ENCODE results near the gene GNPDA1. TPM values are rescaled to one million over a fixed set of nuclear protein-coding genes. Genes with fewer than 3 reads are reported as not detected.

The GNPDA1 gene
- total RNA-seq, 2 experiments from 2014 or later = 55.8 to 56.6 TPM

DNA sequence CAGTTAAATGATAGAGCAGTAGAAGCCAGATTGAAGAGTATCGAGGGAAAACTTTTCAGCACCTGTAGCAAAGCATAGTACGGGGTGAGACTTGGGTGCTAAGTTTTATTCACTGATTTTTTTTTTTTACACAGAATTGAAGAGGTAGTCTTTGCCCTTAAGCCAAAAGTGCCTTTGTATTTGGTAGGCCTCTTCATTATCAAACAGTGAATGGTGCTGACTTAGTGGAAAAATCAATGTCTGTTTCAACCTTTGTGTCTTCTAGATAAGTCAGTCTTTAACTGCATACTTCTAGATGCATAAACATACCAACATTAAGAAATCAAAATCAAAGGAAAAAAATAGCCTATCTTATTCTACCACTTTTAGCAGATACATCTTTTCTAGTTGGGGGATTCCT is 30.2 kb downstream of the GNPDA1 start:
- H3K27ac Mint-ChIP-seq = no peak overlapping the region
- intact Hi-C loops (cut with micrococcal nuclease) = no loop called here
- peaks cover 42% of the 10 kb centered on the region for H3K36me3 Mint-ChIP-seq
- H3K4me3 Mint-ChIP-seq = no peak overlapping the region
- CTCF ChIA-PET = no interaction called here
- H3K4me1 Mint-ChIP-seq (ENCODE audit: low read depth) = no peaks in the 10 kb centered on the region
- DNase-seq = no peak
- no peaks in the 10 kb centered on the region for H3K9me3 Mint-ChIP-seq
- POLR2A ChIA-PET = no interaction called here
- H3K27me3 Mint-ChIP-seq = no peaks in the 10 kb centered on the region

DNA sequence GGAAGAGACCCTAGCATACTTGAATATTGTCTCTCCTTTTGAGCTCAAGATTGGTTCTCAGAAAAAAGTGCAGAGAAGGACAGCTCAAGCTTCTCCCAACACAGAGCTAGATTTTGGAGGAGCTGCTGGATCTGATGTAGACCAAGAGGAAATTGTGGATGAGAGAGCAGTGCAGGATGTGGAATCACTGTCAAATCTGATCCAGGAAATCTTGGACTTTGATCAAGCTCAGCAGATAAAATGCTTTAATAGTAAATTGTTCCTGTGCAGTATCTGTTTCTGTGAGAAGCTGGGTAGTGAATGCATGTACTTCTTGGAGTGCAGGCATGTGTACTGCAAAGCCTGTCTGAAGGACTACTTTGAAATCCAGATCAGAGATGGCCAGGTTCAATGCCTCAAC is 34.4 kb downstream of the GNPDA1 start:
- Mint-ChIP-seq H3K36me3 (peaks cover 45% of the 10 kb centered on the region), H3K4me3 (no peak overlapping the region), H3K27ac (no peak overlapping the region), H3K27me3 (no peaks in the 10 kb centered on the region), H3K4me1 (ENCODE audit: low read depth) (peaks cover 21% of the 10 kb centered on the region), H3K9me3 (no peaks in the 10 kb centered on the region)
- ChIA-PET POLR2A (interaction anchor here (2.6 kb wide), 1 partner anchor 9 kb away, joined by 13 read pairs; the partner anchor contains the start of gene RNF14), CTCF (interaction anchor here (0.9 to 5.4 kb wide), 7 partner anchors 9 to 735 kb away, joined by 3 to 28 read pairs (median 8); partner anchors contain the start of gene RNF14)
- intact Hi-C loops (cut with micrococcal nuclease) = no loop called here
- no peak for DNase-seq

DNA sequence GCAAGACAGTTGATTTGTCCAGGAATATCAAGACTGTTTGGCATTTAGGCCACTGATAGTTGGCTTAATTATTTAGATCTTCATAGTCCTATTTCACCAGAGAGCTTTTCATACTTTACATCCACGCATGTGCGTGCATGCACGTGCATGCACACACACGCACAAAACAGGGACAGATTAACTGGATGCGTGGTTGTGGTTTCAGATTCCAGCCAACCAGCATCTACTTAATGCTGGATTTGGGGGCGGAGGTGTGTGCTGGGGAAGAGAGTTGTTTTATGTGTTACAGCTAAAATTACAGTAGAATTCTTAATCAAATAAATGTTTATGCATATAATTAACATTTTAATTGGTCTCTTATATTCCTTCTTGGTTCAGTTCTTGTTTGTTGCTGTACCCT is 36.7 kb downstream of the GNPDA1 start:
- Mint-ChIP-seq H3K4me3 (no peak overlapping the region), H3K4me1 (ENCODE audit: low read depth) (peaks cover 22% of the 10 kb centered on the region), H3K27me3 (no peaks in the 10 kb centered on the region), H3K27ac (no peak overlapping the region), H3K9me3 (no peaks in the 10 kb centered on the region), H3K36me3 (peaks cover 46% of the 10 kb centered on the region)
- DNase-seq = no peak
- POLR2A ChIA-PET = interaction anchor here (0.7 kb wide), 1 partner anchor 133 kb away, joined by 3 read pairs; no protein-coding TSS in a partner anchor
- CTCF ChIA-PET = interaction anchor here (0.6 to 5.4 kb wide), 6 partner anchors 15 to 293 kb away, joined by 3 to 28 read pairs (median 4); no protein-coding TSS in a partner anchor
- intact Hi-C loops (cut with micrococcal nuclease) = no loop called here

DNA sequence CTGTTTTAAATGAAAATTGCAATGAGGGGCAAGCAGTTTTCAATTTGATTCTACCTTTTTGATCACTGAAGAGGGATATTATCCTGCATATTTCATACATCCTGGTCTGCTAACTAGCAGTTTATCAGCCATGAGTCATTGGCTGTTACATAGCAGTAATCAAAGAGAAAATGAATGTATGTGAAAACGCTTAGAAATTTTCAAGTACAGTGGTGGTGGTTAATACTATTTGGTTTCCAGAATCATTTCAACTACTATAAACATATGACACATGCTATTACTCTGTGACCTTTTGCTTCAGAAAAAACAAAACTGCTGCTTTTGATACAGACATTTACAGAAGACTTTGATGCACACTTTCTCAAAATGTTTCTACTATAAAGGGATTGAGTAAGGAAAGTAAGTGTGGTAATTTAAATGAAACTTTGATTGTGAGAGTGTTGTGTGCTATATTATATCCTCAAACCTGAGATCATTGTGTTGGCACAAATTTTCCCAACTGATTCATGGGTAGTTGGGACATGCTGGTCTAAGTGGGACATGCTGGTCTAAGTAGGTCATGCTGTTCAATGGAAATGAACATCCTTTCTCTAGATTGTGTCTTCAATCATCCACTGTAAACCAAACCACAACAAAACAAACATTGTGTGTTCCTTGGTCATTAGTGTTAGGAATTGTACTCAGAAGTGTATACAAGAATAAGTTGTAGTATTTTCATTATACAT is 38.8 kb downstream of the GNPDA1 start:
- intact Hi-C loops (cut with micrococcal nuclease) = no loop called here

DNA sequence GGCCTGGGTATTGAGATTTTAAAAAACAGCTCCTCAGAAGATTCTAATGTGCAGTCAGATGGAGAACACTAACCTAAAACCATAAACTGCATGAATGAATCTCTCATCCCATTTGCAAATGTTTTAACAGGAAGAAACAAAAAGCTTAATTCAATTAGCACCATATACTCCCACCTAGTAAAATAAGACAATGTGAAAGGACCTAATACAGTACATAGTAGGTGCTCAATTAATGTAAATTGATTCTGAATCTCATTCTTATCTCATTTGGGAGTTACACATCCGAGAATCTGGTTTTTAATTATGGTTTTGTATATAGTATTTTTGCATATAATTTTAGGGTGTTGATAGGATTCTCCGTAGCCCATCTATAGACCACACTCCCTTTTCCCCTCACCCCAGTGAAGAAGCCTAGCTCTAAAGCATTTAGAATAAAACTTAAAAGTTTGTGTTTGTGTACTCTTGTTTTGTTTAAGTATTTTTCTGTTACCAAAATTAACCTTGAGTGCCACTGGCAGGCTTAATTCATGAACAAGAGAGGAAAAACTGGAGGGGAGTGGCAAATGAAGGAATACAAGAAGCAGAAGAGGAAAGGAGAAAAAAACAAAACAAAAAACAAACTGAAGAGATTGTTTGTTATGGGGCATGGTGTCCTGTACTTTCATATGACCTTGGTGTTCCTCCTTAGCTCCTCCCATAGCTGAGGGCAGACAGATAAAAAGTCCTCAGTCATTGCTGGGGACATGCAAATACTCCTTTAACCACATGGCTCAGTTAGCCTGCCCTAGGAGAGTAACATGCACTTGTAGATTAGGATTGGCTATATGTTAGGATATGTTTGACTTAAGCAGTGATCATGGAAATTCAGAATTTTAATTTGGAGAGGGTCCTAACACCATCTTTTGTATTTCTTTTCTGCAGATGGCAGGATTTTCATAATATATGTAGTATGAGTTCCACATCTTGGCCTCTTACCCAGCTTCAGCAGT is 42.8 kb downstream of the GNPDA1 start:
- H3K4me3 Mint-ChIP-seq = peak overlapping the region; percentile 97
- H3K36me3 Mint-ChIP-seq = peaks cover 24% of the 10 kb centered on the region
- POLR2A ChIA-PET = interaction anchor here (0.8 to 2.7 kb wide), 16 partner anchors 9 to 286 kb away, joined by 3 to 36 read pairs (median 4); partner anchors contain the start of genes DELE1, GNPDA1 and PCDH12
- H3K27ac Mint-ChIP-seq = peak overlapping the region; percentile 96
- intact Hi-C loops (cut with micrococcal nuclease) = loop anchor here (1.0 to 10.0 kb wide), 6 partner anchors 46 to 645 kb away; partner anchors contain the start of genes DELE1 and TAF7
- no peaks in the 10 kb centered on the region for H3K27me3 Mint-ChIP-seq
- DNase-seq = no peak
- H3K9me3 Mint-ChIP-seq = no peaks in the 10 kb centered on the region
- H3K4me1 Mint-ChIP-seq (ENCODE audit: low read depth) = peaks cover 38% of the 10 kb centered on the region
- CTCF ChIA-PET = interaction anchor here (0.7 to 5.5 kb wide), 25 partner anchors 8 to 350 kb away, joined by 3 to 113 read pairs (median 6); partner anchors contain the start of genes DELE1, GNPDA1 and PCDH12

More for the DNA sequence above, 38.8 kb downstream of the GNPDA1 start:
- H3K36me3 Mint-ChIP-seq = peaks cover 36% of the 10 kb centered on the region
- no peaks in the 10 kb centered on the region for H3K9me3 Mint-ChIP-seq
- H3K27ac Mint-ChIP-seq = peak overlapping the region; percentile 72
- CTCF ChIA-PET = no interaction called here
- POLR2A ChIA-PET = no interaction called here
- no peak for DNase-seq
- no peaks in the 10 kb centered on the region for H3K27me3 Mint-ChIP-seq
- H3K4me1 Mint-ChIP-seq (ENCODE audit: low read depth) = peaks cover 35% of the 10 kb centered on the region
- H3K4me3 Mint-ChIP-seq = no peak overlapping the region

DNA sequence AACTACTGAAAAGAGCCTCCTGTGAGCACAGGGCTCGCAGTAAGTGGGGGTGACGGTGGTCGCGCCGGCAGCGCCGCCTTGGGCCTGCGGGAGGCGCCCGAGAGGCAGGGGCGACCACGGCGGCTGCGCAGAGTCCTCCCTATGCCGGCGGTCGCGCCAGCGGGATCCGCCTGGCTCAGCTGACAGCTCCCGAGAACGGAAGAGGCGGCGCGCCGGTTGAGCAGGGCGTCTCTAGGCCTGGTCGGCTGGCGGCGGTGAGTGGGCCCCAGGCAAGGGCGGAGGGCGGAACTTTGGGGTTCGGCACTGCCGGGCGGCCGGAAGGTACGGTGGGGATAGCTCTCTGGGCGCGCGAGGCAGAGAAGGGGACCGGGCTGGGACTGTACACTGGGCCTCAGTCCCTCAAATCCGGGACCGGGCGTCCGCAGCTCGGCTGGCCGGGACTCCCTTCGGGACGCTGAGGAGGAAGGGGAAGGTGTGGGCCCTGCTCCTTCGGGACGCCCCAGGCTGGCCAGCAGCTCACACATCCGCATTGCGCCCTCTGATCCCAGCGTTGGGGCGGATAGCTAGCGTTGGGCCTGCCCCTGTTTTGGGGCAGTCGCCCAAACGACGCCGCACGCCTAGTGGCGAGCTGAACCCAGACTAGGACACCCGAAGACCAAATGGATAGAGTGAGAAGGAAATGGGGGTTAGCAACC is 43.8 kb downstream of the GNPDA1 start, which contains the start of gene RNF14:
RNF14 (plus strand) TSS at position 192 of the 695 bp plus-strand sequence. CDS start 4,484 bp downstream, outside the sequence.
- intact Hi-C loops (cut with micrococcal nuclease) = loop anchor here (1.0 to 10.0 kb wide), 5 partner anchors 46 to 644 kb away; partner anchors contain the start of genes DELE1 and TAF7
- Mint-ChIP-seq H3K4me1 (ENCODE audit: low read depth) (peaks cover 28% of the 10 kb centered on the region), H3K27me3 (no peaks in the 10 kb centered on the region), H3K4me3 (peak within 1 kb of the TSS; percentile 97), H3K9me3 (no peaks in the 10 kb centered on the region), H3K36me3 (peaks cover 17% of the 10 kb centered on the region), H3K27ac (peak within 1 kb of the TSS; percentile 96)
- CTCF ChIA-PET = interaction anchor here (0.7 to 5.5 kb wide), 30 partner anchors 8 to 349 kb away, joined by 3 to 113 read pairs (median 5); partner anchors contain the start of genes DELE1, FCHSD1, GNPDA1 and PCDH12
- POLR2A ChIA-PET = interaction anchor here (0.8 to 2.7 kb wide), 19 partner anchors 9 to 332 kb away, joined by 3 to 36 read pairs (median 4); partner anchors contain the start of genes DELE1, GNPDA1, HDAC3 and PCDH12
- peak; percentile 97 for DNase-seq

DNA sequence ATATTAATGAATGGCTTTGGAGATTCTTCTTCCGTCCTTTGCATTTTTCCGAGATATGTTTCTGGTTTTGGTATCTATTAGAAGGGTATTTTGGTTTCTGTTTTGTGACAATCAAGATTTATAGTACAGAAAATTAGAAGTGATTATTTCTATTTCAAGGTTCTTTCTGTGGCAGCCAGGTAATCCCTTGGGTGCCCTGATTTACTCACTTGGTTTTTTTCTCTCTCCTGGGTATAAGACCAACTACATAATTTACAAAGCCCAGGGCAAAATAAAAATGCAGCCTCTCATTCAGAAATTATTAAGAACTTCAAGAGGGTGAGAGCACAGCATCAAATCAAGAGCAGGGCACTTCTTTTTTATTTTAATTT is 45.9 kb downstream of the GNPDA1 start:
- H3K4me3 Mint-ChIP-seq = no peak overlapping the region
- intact Hi-C loops (cut with micrococcal nuclease) = loop anchor here (5.0 to 10.0 kb wide), 2 partner anchors 130 to 642 kb away; partner anchors contain the start of gene TAF7
- POLR2A ChIA-PET = no interaction called here
- H3K27ac Mint-ChIP-seq = no peak overlapping the region
- H3K4me1 Mint-ChIP-seq (ENCODE audit: low read depth) = peaks cover 20% of the 10 kb centered on the region
- CTCF ChIA-PET = interaction anchor here (1.4 to 4.6 kb wide), 4 partner anchors 46 to 325 kb away, joined by 3 to 51 read pairs (median 20); partner anchors contain the start of gene GNPDA1
- DNase-seq = no peak
- H3K27me3 Mint-ChIP-seq = no peaks in the 10 kb centered on the region
- H3K9me3 Mint-ChIP-seq = no peaks in the 10 kb centered on the region
- H3K36me3 Mint-ChIP-seq = peaks cover 7% of the 10 kb centered on the region

DNA sequence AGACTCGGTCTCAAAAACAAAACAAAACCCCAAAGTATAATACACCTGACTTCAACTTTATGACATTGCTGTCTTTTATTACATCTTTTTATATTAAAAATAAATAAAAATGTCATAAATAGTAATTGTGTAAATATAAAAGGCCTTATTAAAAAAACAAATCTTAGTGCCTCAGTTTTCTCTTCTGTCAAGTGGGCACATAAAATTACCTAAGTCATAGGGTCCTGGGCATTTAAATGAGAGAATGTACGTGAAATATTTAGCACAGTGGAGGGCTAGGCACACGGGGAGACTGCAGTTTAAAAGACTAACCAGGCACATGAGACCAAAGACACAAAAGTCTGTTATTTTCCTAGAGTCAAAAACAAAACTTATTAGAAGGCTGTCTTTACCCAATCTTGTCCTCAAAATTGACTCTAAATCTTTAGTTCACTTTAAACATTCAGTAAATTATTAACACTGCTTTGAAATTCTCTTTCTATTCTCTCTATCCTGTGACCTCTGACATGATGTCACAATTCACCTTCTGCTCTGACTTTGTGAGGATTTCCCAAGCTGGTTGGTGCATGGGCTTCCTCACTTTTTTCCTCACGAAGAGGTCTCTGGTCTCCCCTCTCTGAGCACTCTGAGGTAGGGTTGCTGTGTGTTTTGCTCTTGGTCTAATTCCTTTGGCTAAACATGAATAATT is 46.4 kb downstream of the GNPDA1 start:
- POLR2A ChIA-PET = no interaction called here
- Mint-ChIP-seq H3K36me3 (peaks cover 5% of the 10 kb centered on the region), H3K27me3 (no peaks in the 10 kb centered on the region), H3K4me3 (no peak overlapping the region), H3K4me1 (ENCODE audit: low read depth) (peaks cover 20% of the 10 kb centered on the region), H3K9me3 (no peaks in the 10 kb centered on the region), H3K27ac (no peak overlapping the region)
- CTCF ChIA-PET = interaction anchor here (0.6 to 4.6 kb wide), 2 partner anchors 174 to 274 kb away, joined by 3 to 51 read pairs; no protein-coding TSS in a partner anchor
- intact Hi-C loops (cut with micrococcal nuclease) = loop anchor here (5.0 to 10.0 kb wide), 2 partner anchors 131 to 642 kb away; partner anchors contain the start of gene TAF7
- no peak for DNase-seq

DNA sequence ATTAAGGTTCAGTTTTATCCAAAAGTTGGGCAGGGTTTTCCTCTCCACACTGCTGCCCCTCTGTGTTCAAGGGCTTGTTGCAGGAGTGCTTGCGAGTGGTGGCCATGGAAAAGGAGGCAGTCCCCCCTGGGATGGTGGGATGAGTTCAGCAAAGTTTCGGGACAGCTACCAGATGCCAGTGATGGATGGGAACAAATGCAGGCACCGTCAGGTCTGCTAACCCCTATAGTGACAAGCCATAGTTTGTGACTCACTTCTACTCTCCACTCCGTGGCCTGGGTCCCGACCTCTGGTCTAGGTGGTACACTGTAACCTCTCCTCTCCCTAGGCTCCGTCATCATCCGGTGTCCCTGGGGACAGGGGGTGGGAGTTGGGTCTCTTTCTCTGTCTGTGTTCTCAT is 47.8 kb downstream of the GNPDA1 start:
- peaks cover 25% of the 10 kb centered on the region for H3K4me1 Mint-ChIP-seq (ENCODE audit: low read depth)
- POLR2A ChIA-PET = no interaction called here
- no peak overlapping the region for H3K27ac Mint-ChIP-seq
- no peaks in the 10 kb centered on the region for H3K27me3 Mint-ChIP-seq
- H3K4me3 Mint-ChIP-seq = no peak overlapping the region
- no peak for DNase-seq
- intact Hi-C loops (cut with micrococcal nuclease) = loop anchor here (5.0 to 10.0 kb wide), 2 partner anchors 132 to 640 kb away; partner anchors contain the start of gene TAF7
- H3K36me3 Mint-ChIP-seq = peaks cover 5% of the 10 kb centered on the region
- no peaks in the 10 kb centered on the region for H3K9me3 Mint-ChIP-seq
- CTCF ChIA-PET = interaction anchor here (0.7 kb wide), 1 partner anchor 57 kb away, joined by 3 read pairs; no protein-coding TSS in a partner anchor

DNA sequence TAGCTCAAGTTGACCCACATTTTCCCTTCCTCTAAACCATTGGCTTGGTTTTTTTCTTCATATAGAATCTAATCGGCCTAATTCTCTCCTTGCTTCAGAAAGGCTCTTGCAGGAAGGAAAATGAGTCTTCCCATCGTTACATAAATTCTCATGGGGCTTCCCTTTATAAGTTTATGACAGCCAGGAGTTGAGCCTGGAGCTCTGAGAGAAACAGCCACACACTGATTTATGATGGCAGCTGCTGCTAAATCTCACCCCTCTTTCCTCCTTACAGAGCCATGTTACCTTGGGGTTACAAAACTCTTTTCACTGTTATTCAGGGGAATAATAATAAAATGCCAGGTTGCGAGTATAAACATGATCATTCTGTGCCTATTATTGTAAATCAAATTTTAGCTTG is 49.1 kb downstream of the GNPDA1 start:
- no peaks in the 10 kb centered on the region for H3K9me3 Mint-ChIP-seq
- H3K27me3 Mint-ChIP-seq = no peaks in the 10 kb centered on the region
- ChIA-PET POLR2A (no interaction called here), CTCF (interaction anchor here (1.1 to 7.5 kb wide), 3 partner anchors 44 to 270 kb away, joined by 4 to 277 read pairs (median 5); no protein-coding TSS in a partner anchor)
- H3K27ac Mint-ChIP-seq = no peak overlapping the region
- H3K4me3 Mint-ChIP-seq = no peak overlapping the region
- no peak for DNase-seq
- H3K36me3 Mint-ChIP-seq = no peaks in the 10 kb centered on the region
- H3K4me1 Mint-ChIP-seq (ENCODE audit: low read depth) = peaks cover 31% of the 10 kb centered on the region
- intact Hi-C loops (cut with micrococcal nuclease) = loop anchor here (10.0 kb wide), 1 partner anchor 639 kb away; the partner anchor contains the start of gene TAF7

Measured in activated CD4-positive, alpha-beta memory T cell treated with anti-CD3 and anti-CD28 coated beads for 36 hours (primary cell).